ENCODE results near the gene FN1. TPM values are rescaled to one million over a fixed set of nuclear protein-coding genes. Genes with fewer than 3 reads are reported as not detected.

Gene FN1
- total and polyA plus RNA-seq, 2 of the 8 experiments (the other 6 are each of a cell fraction or from before 2014, with no cell fraction given) = 42.9 to 109 TPM

DNA sequence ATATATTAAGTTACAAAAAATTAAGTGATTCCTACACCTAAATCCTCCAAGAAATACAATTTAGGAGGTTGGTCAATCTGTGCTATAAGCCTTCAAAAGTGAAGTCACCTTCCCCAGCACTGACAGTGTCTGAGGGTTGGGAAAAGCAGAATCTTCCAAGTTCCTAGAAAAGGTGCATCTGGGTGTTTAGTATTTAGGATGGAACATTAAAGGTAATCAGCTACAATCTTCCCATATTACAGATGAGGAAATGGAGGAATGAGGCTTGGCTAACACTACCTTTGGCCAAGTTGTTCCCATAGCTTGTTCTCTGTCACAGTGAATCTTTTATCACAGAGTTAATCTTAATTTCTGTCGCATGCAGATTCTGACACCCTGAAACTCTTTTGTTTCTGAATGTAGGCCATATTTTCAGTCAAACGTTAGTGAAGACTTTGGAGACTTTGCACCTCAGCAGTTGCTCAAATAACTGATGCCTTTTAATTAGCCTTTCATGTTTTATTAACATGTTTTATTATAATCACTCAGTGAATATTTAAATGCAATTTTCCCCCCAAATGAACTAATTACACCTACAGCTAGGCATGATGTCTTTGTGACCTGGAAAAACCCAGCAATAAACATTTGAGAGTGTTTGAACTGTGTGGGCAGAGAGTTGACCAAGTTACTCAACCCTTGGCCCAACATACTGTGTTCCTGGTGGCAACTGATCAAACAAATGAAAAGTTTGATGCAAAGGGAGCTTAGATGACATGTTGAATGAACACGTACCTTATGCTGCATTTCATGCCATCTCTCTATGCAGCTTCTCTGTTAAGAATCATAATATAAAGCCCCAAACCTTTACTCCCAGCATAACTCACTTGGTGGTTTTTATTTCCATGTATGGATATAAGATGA, 17.6 kb downstream of the FN1 start:
- no peak for FAIRE-seq
- no peak overlapping the region for H4K91ac ChIP-seq (replicated peaks; ENCODE audit: insufficient read length, low read length)
- no peak overlapping the region for H4K8ac ChIP-seq (ENCODE audit: extremely low read depth, insufficient read depth, low read length)
- no peak overlapping the region for H2BK12ac ChIP-seq (ENCODE audit: low read depth, low read length)
- H3K9me3 ChIP-seq (ENCODE audit: insufficient read depth in 2 of 2, low read depth in 1 of 2, low read length in 1 of 2) = no peaks in the 10 kb centered on the region
- no peak overlapping the region for H3K18ac ChIP-seq (ENCODE audit: extremely low read depth, low read length)
- no peak overlapping the region for H2BK120ac ChIP-seq (replicated peaks; ENCODE audit: low read depth, low read length)
- no peak overlapping the region for H2AFZ ChIP-seq (ENCODE audit: low read length)
- no peaks in the 10 kb centered on the region for H4K20me1 ChIP-seq (replicated peaks in 1 of 2; ENCODE audit: control insufficient read depth in 1 of 2, insufficient read depth in 2 of 2, low read length in 2 of 2)
- no peak overlapping the region for H3K14ac ChIP-seq (ENCODE audit: insufficient read length)
- TF ChIP-seq SIX5 (IDR thresholded peaks at IDR 0.05; ENCODE audit: low read depth, low read length) = no peak
- TF ChIP-seq SP2 (IDR thresholded peaks at IDR 0.05; ENCODE audit: low read length) = no peak
- no peak for TF ChIP-seq TAF7 (optimal IDR thresholded peaks at IDR 0.05; ENCODE audit: borderline replicate concordance, low read depth, low read length)
- TF ChIP-seq RBBP5 (IDR thresholded peaks at IDR 0.05; ENCODE audit: borderline replicate concordance, low read depth, low read length) = no peak
- H3K4me3 ChIP-seq (ENCODE audit: extremely low read depth in 1 of 4, insufficient read depth in 2 of 4, low read depth in 3 of 4, low read length in 4 of 4) = no peak overlapping the region
- no peak overlapping the region for H3K4ac ChIP-seq (replicated peaks; ENCODE audit: insufficient read length, low read depth, low read length)
- H3K79me2 ChIP-seq (ENCODE audit: control insufficient read depth in 1 of 2, insufficient read depth in 2 of 2, low read length in 2 of 2) = no peaks in the 10 kb centered on the region
- no peak overlapping the region for H4K5ac ChIP-seq (ENCODE audit: insufficient read length, low read depth, low read length)
- no peak for DNase-seq (ENCODE audit: low read depth in 1 of 2, low spot score in 2 of 2)
- no peak overlapping the region for H2BK15ac ChIP-seq (ENCODE audit: low read length)
- WGBS, 2 experiments (ENCODE audit: extremely low coverage in 1 of 2, insufficient coverage in 1 of 2, insufficient read length in 1 of 2, insufficient replicate concordance in 2 of 2, low coverage in 1 of 2, low lambda C conversion rate in 2 of 2, missing lambda C conversion rate in 1 of 2) = 92% methylated on average over 3 of the region's 3 CpGs; no CpG with 5 or more reads in 1 of the 2 experiments
- no peaks in the 10 kb centered on the region for H3K79me1 ChIP-seq (ENCODE audit: low read depth, low read length)
- H3K4me2 ChIP-seq (ENCODE audit: insufficient read depth in 1 of 2, low read depth in 2 of 2, low read length in 2 of 2) = no peak overlapping the region
- no peak overlapping the region for H3K27ac ChIP-seq (ENCODE audit: low read depth, low read length)
- ChIA-PET POLR2A (ENCODE audit: partially characterized antibody) (no interaction called here), CTCF (ENCODE audit: partially characterized antibody) (interaction anchor here (0.6 to 2.0 kb wide), 2 partner anchors 9 to 22 kb away, joined by 3 to 6 read pairs; no protein-coding TSS in a partner anchor)
- H2AK5ac ChIP-seq (ENCODE audit: low read depth, low read length) = no peak overlapping the region
- H3K27me3 ChIP-seq (replicated peaks in 1 of 4; ENCODE audit: control insufficient read depth in 3 of 4, extremely low read depth in 1 of 4, insufficient read depth in 3 of 4, low read length in 3 of 4) = no peaks in the 10 kb centered on the region
- H3K4me1 ChIP-seq (replicated peaks in 1 of 4; ENCODE audit: control insufficient read depth in 3 of 4, insufficient read depth in 4 of 4, low read length in 3 of 4) = no peaks in the 10 kb centered on the region
- peaks cover 2 to 11% (median 6%) of the 10 kb centered on the region in 4 experiments; a peak in 5 of 8 replicates for H3K36me3 ChIP-seq (ENCODE audit: control insufficient read depth in 2 of 4, insufficient read depth in 4 of 4, low read length in 3 of 4)
- no peak overlapping the region for H3K9ac ChIP-seq (replicated peaks in 1 of 4; ENCODE audit: extremely low read depth in 1 of 4, low read depth in 3 of 4, low read length in 3 of 4)
- H2BK5ac ChIP-seq (ENCODE audit: low read depth, low read length) = no peak overlapping the region
- no peak overlapping the region for H3K23ac ChIP-seq (ENCODE audit: insufficient read length)
- no peak overlapping the region for H2BK20ac ChIP-seq (ENCODE audit: low read length)
- no peak overlapping the region for H3K56ac ChIP-seq (replicated peaks; ENCODE audit: insufficient read length, low read depth, low read length)
- no peaks in the 10 kb centered on the region for H3K23me2 ChIP-seq (ENCODE audit: low read depth, low read length)
